OCI-M2 (cell line): ENCODE results near the gene TADA1.
"Not testable (repeated sequence)": the region's sequence is repeated elsewhere in the genome, so short reads cannot be mapped to it uniquely, and the experiment has no call there.

Experiments used
- DNase-seq: peaks from one replicate; lab custom pipeline; 2025; ENCODE audit not compliant: unreplicated experiment; lab: John Stamatoyannopoulos, UW

The TADA1 gene

DNA sequence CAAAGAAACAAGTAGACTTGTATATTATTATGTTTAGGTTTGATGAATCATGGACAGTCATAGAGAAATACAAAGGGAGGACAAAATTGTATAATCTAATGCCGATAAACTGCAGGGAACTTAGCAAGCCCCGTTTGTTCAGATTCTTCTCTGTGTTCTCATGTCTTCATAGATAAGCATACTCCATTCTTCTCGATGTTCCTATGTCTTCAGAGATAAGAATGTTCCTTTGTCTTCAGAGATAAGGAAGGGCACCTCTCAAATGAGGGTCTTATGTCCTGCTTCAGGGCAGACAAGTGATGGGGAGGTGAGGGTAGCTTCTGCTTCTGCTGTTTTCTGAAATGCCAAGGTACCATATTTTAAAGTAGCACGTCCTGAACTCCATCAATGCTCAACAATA is 19.7 kb upstream of the TADA1 start:
- no peak for DNase-seq

DNA sequence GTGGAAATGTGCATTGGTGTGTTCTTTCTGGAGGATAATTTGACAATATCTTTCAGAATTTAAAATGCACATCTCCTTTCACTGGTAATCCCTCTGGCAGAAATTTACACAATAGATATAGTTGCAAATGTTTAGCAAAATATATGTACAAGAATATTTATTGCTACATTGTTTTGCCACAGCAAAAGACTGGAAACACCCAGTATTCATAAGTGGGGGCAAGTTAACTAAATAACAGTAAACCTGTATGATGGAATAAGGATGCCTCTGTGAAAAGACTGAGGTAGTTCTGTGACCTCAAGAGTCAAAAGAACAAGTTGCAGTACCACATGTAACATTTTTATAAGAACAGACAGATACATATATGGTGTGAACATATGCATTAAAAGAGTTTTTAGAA is 13.7 kb upstream of the TADA1 start:
- DNase-seq, result no peak

DNA sequence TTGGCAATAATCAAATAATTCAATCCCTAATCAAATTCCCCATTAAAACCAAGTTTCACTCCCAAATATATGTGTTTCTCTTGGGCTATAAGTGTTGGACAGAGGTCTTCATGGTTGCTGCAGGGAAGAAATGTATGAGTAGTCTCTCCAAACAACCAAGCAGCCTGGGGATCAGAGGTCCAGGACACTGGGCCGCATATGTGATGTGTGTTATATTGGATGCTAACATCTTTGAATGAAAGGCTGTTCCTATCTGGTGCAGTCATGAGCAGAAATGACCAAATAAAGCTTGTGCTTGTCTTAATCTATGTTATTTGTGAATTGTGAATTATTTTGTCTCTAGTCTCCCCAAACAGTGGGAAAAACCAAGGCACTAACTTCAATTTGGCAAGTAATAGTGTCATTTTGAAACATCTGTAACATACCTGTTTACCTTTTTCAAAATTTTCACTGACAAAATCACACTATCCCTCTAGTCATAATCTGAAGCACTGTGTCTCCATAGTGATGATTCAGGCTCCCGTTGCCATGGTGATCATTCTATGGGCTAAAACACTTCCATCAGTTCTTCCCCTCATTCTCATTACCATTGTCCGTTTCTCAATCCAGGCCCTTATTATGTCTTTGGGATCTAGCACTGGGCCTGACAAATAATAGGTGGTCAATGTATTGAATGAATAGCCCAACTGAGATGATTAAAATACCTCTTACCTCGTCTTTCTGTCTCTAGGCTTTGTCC is 12.5 kb upstream of the TADA1 start:
- DNase-seq, result no peak

DNA sequence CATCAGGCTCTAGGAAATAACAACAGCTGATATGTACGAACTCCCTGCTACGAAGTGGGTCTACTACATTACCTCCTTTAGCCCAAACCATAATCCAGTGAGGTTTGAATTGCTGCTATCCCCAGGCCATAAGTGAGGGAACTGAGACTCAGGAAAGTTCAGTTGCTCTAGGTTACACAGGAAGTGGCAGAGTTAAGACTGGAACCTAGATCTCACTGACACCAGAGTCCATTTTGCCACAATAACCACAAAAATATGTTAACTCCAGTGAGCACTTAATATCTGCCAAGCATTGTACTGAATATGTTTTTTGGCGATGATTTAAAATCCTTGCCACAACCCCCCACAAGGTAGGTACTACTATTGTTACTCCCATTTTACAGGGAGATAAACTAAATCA is 8.9 kb upstream of the TADA1 start:
- DNase-seq, result no peak

DNA sequence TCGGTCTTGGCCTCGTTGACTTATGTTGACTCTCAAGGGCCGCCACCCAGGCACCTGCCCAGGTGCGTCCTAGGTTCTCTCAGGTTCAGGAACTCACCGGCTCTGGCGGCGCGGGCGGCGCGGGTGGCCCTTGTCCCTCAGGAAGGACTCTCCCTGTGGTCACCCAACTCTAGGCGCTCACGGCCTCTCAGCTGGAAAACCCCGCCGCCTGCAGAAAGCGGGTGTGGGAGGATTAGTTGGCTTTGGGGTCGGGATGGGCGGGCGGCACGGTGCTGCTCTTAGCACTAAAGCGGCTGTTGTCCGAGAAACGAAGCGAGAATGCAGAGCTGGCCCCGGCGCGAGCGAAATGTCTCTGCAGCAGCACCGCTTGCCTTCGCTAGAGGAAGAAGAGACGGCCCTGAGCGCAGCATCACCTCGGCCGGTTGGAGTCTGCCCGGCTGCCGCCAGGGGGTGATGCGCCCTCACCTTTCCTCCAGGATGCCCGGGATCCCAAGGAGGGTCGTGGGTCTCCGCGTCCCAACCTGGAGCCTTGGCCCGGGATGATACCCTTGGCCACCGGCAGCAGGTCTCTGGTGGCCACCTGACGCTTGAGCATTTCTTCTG is 8.1 kb upstream of the TADA1 start:
- no peak for DNase-seq

DNA sequence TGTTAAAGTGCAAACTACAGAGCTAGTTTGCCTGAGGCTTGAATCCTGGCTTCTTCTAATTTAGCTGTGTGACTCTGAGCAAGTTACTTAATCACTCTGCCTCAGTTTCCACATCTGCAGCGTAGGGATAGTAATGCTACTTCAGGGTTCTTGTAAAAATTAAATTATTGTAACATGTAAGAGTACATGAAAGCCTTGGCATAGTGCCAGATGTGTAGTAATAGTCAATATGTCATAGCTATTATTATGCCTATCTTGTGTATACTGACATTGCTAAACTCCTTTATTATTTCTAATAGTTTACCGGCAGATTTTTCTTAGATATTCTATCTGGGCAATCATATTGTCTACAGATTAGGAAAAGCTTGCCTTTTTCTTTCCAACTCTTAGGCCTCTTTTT is 6.8 kb upstream of the TADA1 start:
- no peak for DNase-seq

DNA sequence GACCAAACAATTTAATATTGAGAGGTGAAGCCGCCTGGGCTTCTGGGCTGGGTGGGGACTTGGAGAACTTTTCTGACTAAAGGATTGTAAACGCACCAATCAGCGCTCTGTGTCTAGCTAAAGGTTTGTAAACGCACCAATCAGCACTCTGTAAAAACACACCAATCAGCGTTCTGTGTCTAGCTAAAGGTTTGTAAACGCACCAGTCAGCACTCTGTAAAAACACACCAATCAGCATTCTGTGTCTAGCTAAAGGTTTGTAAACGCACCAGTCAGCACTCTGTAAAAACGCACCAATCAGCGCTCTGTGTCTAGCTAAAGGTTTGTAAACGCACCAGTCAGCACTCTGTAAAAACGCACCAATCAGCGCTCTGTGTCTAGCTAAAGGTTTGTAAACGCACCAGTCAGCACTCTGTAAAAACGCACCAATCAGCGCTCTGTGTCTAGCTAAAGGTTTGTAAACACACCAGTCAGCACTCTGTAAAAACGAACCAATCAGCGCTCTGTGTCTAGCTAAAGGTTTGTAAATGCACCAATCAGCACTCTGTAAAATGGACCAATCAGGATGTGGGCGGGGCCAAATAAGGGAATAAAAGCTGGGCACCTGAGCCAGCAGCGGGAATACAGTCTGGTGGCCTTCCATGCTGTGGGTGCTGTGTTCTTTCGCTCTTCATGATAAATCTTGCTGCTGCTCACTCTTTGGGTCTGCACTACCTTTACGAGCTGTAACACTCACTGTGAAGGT is 2.3 kb upstream of the TADA1 start:
- not testable (repeated sequence) for DNase-seq

DNA sequence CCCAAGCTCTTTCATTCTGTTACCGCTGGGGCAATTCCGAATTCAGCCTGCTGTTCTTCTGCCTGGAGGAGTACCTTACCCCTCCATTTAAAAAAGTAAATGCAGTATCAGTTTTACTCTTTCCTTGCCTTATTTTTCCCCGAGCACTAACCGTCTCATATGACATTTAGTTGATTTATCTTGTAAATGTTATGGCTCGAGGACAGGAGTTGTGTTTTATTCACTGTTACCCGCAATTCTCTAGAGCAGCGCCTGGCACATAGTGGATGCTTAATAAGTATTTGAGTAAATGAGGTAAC is 425 bp upstream of the TADA1 start:
- no peak for DNase-seq

DNA sequence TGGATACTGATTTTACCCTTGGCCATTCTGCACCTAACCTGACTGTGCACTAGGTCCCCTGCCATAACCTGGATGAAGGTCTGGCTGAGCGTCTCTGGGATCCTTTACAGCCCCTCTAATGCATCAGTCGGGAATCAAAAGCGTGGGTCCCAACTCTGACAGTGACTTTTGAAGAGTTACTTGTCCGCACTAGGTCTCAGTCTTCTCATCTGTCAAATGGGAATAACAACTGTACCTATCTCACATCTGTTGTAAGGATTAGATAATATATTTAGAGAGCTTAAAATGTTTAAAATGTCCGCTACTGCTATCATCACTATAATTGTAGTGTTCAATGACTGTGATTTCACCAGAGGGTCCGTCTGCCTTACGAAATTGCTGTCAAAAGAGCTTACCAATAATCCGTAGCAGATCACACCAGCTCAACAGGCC is 746 bp downstream of the TADA1 start:
- no peak for DNase-seq

DNA sequence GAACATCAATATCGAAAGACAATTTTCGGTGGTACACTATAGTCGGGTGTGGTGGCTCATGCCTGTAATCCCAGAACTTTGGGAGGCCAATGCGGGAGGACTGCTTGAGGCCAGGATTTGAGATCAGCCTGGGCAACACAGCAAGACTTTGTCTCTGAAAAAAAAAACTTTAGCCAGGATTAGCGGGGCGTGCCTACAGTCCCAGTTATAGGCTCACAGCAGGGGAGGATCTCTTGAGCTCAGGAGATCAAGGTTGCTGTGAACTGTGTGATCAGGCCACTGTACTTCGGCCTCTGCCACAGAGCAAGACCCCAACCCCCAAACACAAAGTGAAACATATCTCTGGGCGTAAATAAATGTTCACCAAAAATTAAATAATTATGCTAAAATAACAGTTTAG is 1.6 kb downstream of the TADA1 start:
- DNase-seq, result no peak

DNA sequence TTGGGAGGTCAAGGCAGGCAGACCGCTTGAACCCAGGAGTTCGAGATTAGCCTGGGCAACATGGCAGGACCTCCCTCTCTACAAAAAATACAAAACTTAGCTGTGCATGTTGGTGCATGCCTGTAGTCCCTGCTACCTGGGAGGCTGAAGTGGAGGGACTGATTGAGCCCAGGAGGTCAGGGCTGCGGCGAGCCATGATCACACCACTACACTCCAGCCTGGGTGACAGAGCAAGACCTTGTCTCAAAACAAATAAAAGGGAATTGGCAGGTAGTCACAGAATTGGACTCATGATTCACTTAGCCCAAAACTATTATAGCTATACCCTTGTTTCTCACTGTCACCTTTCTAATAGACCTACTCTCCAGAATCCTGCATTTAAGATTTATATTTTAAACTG is 5.5 kb downstream of the TADA1 start:
- DNase-seq, result no peak

DNA sequence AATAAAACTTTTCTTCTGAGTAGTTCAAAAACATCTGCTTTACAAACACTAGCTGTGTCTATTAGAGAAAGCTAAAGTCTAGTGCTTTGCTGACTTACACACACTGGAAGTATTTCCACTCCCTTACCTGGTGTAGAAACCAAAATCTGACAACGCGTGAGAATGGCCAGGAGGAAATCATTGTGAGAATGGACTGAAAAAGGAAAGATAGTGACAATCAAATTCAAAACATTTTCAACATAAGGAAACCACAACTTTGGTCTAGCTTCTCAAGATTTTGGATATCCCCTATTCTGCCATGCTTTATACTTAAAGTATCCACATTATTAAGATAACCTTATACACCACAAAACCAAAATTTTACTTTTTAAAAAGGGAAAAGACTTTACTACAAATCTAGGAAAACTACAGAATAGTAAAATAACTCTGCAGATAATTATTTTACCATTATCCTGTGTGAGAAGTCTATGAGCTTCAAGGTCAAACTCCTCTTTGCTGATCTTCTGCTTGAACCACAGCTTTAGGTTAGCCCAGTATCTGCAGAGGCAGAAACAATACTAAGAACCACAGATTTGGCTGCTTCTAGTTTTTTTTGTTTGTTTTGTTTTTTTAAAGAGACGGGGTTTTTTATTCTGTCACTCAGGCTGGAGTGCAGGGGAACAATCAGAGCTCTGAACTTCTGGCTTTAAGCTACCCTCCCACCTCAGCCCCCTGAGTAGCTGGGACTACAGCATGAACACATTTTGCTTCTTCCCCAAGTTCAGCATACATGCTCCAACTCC is 6.6 kb downstream of the TADA1 start:
- no peak for DNase-seq

DNA sequence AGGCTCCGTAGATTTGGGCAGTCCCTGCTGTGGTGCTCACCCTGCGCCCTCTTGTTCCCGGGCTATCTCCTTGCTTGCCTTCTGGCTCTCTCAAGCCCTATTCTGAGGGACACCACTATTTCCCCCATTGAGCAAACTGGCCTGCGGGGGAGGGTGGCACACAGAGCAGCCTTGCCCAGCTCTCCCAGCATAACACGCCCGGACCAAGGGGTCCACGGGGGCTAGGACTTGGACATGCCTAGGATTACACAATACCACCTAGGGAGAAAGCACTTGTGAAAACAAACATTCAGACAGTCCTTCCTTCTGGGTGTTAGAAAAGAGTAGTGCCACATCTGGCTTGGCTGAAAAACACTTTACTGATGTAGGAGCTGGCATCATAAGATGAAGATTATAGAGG is 7.4 kb downstream of the TADA1 start:
- DNase-seq, result no peak

DNA sequence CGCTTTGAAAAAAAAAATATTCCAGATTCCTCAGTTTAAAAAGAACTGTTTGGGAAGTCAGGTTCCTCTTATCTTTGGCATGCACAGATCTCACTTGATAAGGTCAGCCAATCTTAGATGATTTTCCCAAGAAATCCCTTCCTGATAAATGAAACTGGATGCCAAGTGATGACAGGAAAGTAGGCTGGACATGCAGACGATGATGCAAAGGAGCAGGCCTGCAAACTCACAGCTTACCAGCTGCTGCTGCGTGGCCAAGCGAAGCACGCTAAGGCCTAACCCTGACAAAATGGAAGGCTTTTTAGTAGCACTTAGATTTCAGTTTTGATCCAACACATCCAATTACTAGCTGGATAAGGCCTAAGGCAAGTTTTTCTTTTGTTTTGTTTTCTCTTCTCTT is 10.1 kb downstream of the TADA1 start:
- DNase-seq, result no peak

DNA sequence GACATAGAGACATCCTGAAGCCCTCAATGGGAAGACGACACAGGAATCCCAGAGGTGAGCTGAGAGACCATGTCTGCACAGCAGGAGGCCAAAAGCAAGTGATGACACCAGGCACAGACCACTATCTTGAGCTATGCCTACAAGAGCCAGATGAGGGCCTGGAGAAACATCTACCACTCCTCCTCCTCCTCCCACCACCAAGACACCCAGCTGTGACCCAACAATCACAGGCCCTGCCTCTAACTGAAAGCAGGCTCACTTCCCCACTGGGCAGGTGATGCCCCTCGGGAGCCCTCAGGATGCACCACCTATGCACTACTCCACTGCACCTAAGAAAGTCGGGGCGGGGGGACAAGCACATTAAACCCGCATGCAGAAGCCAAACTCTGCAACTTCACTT is 16.5 kb downstream of the TADA1 start:
- DNase-seq, result no peak

DNA sequence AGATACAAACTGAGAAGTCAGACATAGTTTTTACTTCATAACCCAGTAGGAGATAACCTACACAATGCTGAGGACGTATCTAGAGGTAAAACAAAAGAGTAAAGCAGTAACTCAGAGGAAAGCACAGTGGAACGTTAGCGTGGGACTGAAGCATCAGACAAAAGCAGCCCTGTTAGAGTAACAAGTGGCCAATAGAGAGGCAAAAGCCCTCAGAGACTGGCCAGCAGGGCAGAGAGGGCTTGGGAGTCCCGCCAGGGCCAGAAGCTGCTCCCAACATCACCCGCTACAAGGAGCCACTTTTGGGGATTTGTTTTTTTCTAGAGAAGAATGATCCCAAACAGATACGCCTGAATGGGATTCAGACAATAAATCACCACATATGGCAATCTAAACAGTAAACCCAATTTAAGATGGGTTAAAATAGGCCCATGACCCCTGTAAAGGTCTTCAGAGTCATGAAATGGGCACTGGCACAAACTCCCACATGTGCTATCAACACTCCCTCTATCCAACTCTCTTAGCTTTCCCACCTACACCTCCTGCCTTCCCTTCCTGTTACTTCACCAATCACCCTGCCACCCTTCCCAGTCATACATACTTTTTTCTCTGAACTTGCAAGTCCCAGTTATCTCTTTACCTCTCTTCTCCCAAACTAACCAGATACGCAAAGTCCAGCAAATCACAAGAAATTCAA is 17.2 kb downstream of the TADA1 start:
- no peak for DNase-seq

DNA sequence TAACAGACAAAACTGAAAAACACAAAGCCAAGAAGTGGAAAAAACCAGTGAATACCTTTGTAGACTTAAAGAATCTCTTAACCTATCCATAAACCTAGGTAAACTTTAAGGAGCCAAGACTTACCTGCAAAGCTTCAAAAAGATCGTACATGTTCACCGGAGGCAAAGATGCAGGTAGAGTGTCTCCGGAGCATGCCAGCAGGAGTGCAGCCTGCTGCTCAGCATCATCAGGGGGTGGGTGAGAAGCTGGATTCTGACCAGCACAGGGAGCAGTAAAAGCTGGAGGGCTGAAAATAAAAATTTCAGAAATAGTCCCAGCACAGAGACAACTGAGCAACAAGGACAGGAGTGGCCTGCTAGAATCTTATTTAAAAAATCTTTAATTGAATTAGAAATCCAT is 18.1 kb downstream of the TADA1 start:
- no peak for DNase-seq

DNA sequence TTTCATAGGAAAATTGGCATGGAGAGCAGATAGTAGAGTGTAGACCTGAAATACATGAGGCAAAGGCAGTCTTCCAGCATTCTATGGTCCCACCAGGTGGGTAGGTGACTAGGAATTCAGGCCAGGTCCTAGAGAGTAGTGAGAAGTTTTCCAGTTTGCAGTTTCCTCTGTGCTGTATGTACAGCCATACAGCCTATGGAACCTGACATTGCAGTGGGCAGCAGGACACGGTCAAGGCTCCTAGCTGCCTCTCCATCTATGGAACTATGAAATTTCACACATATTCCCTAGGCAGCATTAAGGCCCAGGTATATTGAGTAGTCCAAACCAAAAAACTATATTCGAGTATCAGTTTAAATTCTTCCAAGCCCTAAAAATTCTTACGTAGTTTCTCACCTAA is 20.5 kb downstream of the TADA1 start:
- no peak for DNase-seq

DNA sequence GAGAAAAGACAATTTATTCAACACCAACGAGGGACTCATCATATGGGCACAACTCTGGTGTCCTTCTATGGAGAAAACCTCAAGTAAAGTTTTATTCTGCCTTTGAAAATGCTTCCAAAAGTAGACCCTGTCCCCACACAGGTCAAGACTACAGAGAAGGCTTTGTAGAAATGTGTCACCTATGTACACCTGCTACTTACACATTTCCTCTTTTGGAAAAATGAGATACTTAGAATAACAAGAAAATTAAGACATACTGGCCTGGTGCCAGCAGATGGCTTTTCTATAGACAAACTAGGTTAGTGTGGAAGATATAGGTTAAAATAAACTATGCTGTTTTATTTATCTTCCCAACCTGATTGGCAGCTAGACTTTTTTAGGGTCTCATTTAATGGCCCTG is 23.1 kb downstream of the TADA1 start:
- DNase-seq, result no peak

DNA sequence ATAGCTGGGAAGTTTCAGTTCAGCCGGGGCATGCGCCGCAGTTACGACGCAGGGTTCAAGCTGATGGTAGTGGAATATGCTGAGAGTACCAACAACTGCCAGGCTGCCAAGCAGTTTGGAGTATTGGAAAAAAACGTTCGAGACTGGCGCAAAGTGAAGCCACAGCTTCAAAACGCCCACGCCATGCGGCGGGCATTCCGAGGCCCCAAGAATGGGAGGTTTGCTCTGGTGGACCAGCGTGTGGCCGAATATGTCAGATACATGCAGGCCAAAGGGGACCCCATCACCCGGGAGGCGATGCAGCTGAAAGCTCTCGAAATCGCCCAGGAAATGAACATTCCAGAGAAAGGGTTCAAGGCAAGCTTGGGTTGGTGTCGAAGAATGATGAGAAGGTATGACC is 26.9 kb downstream of the TADA1 start:
- no peak for DNase-seq

DNA sequence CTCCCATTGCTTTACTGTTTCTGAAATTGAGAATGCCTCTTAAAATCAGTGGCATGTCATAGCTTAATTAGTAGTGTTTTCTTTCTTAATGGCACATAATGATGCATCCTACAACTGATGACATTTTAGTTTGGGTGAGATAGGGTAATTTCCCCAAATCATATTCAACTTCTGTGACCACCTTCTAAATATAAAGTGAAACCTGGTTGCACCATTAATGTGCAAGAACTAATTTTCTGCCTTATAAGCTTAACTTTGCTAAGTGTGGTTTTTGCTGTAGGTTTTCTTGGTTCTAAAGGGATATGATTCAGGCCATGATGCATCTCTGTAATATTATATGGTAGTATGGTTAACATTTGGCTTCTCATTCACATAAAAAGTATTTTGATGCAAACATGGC is 27.9 kb downstream of the TADA1 start:
- DNase-seq, result no peak
